HepG2 (cell line): ENCODE measurements around the gene VPS11. TPM values are rescaled to one million over a fixed set of nuclear protein-coding genes. Genes with fewer than 3 reads are reported as not detected.

Source experiments
- ATAC-seq: fragments of 200-7000 bp; cut with Tn5 transposase; 3 replicates; pipeline ENCODE4 v1.9.1; 2020; ENCODE audit warnings: mild to moderate bottlenecking, moderate library complexity
- BruUV-seq: library from RNA; stranded (reverse); fragments of 400-500 nt; replicated peaks from 2 replicates; lab custom pipeline; 2021; lab: Mats Ljungman, UMichigan
- CTCF ChIA-PET: fragments of 300-600 bp; formaldehyde crosslinking; extraction: SDS; loops from one replicate; lab custom pipeline; 2021; ENCODE audit warnings: low total read pairs, inconsistent platforms, low intra/inter-chr PET ratio; lab: Yijun Ruan, JAX
- POLR2A ChIA-PET: fragments of 350-600 bp; sonication (Branson Sonifier 250); formaldehyde crosslinking; loops from one replicate; lab custom pipeline; 2020; ENCODE audit warnings: antibody characterized with exemption, inconsistent platforms; lab: Yijun Ruan, JAX
- DNase-seq: peaks from one replicate; pipeline ENCODE4 v3.0.0-alpha.2; 2015; ENCODE audit warnings: low spot score
- FAIRE-seq: peaks from 3 replicates; lab custom pipeline; 2011; peaks lifted over from hg19 to GRCh38; lab: Jason Lieb, UNC
- H2AFZ ChIP-seq: one replicate; pipeline ENCODE4 v1.6.1; 2011; ENCODE audit warnings: low read length, inconsistent platforms
- H3K27ac ChIP-seq: fragments of 300-600 bp; 3 replicates; pipeline ENCODE4 v1.8.0; 2011; ENCODE audit warnings: mixed run types, mild to moderate bottlenecking, mixed read lengths, low read length, inconsistent platforms; ENCODE audit not compliant: insufficient read depth; ENCODE audit errors: extremely low read length
- H3K27me3 ChIP-seq, 2 experiments: fragments of 200-600 bp in 1 of 2; 2 replicates in 1 of 2; 3 replicates in 1 of 2; pipeline versions ENCODE4 v1.6.0 to v1.8.0; 2011; ENCODE audit warnings: low read length in 2 of 2, mild to moderate bottlenecking in 2 of 2, moderate library complexity in 2 of 2, inconsistent platforms in 1 of 2; ENCODE audit not compliant: insufficient read depth in 2 of 2, control insufficient read depth in 1 of 2
- H3K36me3 ChIP-seq, 2 experiments: fragments of 200-600 bp in 1 of 2; replicated peaks in 1 of 2; 2 replicates in 1 of 2; 3 replicates in 1 of 2; pipeline versions ENCODE4 v1.5.1 to v1.8.0; 2011; ENCODE audit warnings: low read length in 2 of 2, inconsistent platforms in 1 of 2; ENCODE audit not compliant: insufficient read depth in 2 of 2, control insufficient read depth in 1 of 2
- H3K4me1 ChIP-seq: 2 replicates; pipeline ENCODE4 v1.5.1; 2012; ENCODE audit warnings: low read length, inconsistent platforms; ENCODE audit not compliant: insufficient read depth
- H3K4me2 ChIP-seq: 2 replicates; pipeline ENCODE4 v1.6.0; 2011; ENCODE audit warnings: low read depth, low read length, inconsistent platforms
- H3K4me3 ChIP-seq, 3 experiments: fragments of 200-600 bp in 1 of 3; sonication (generic), shearing (Covaris generic) in 1 of 3; replicated peaks in 1 of 3; 2 replicates each; pipeline ENCODE4 v1.5.1; 2011 to 2016; ENCODE audit warnings: low read length in 3 of 3, inconsistent platforms in 2 of 3, low read depth in 2 of 3, mild to moderate bottlenecking in 2 of 3, control low read depth in 1 of 3, mixed read lengths in 1 of 3; ENCODE audit not compliant: insufficient read depth in 1 of 3
- H3K79me2 ChIP-seq: one replicate; pipeline ENCODE4 v1.6.1; 2011; ENCODE audit warnings: low read length, inconsistent platforms; ENCODE audit not compliant: insufficient read depth
- H3K9ac ChIP-seq: 2 replicates; pipeline ENCODE4 v1.6.0; 2011; ENCODE audit warnings: mild to moderate bottlenecking, low read depth, low read length, inconsistent platforms; ENCODE audit not compliant: insufficient read depth
- H3K9me3 ChIP-seq: 2 replicates; pipeline ENCODE4 v1.5.1; 2012; ENCODE audit warnings: mild to moderate bottlenecking, low read length
- H4K20me1 ChIP-seq: 2 replicates; pipeline ENCODE4 v1.6.0; 2011; ENCODE audit warnings: inconsistent platforms, mild to moderate bottlenecking, low read length, moderate library complexity; ENCODE audit not compliant: insufficient read depth
- CCDC6 ChIP-seq: sonication (generic); formaldehyde crosslinking; IDR thresholded peaks from 2 replicates; pipeline ENCODE4 v1.8.1; 2022; ENCODE audit warnings: mild to moderate bottlenecking, missing genetic modification reagents, moderate library complexity
- FLYWCH1 ChIP-seq: sonication (generic); formaldehyde crosslinking; IDR thresholded peaks from 2 replicates; pipeline ENCODE4 v1.8.1; 2023; ENCODE audit warnings: mild to moderate bottlenecking, missing genetic modification reagents
- IKZF1 ChIP-seq: fragments of 450-650 bp; IDR thresholded peaks from 2 replicates; pipeline ENCODE4 v1.7.1; 2016
- NCOA5 ChIP-seq: sonication (generic); formaldehyde crosslinking; IDR thresholded peaks from 2 replicates; pipeline ENCODE4 v1.4.0; 2020; ENCODE audit warnings: missing genetic modification reagents
- SNAPC2 ChIP-seq: sonication (generic); formaldehyde crosslinking; IDR thresholded peaks from 2 replicates; pipeline ENCODE4 v1.8.1; 2022; ENCODE audit warnings: mild to moderate bottlenecking, missing genetic modification reagents
- TCF7L2 ChIP-seq: IDR thresholded peaks from 2 replicates; pipeline ENCODE4 v1.6.1; 2011; ENCODE audit warnings: mild to moderate bottlenecking, low read depth, low read length, moderate library complexity
- TFE3 ChIP-seq: IDR thresholded peaks from 2 replicates; pipeline ENCODE4 v1.6.1; 2016
- THAP9 ChIP-seq: sonication (generic); formaldehyde crosslinking; IDR thresholded peaks from 2 replicates; pipeline ENCODE4; 2020; ENCODE audit warnings: missing genetic modification reagents, mild to moderate bottlenecking, borderline replicate concordance
- TMF1 ChIP-seq: sonication (generic); formaldehyde crosslinking; IDR thresholded peaks from 2 replicates; pipeline ENCODE4 v1.8.1; 2022; ENCODE audit warnings: low read depth, missing genetic modification reagents
- TSC22D2 ChIP-seq: sonication (generic); formaldehyde crosslinking; IDR thresholded peaks from 2 replicates; pipeline ENCODE4 v1.5.1; 2020; ENCODE audit warnings: missing genetic modification reagents, mild to moderate bottlenecking, borderline replicate concordance
- ZMAT3 ChIP-seq: sonication (generic); formaldehyde crosslinking; conservative IDR thresholded peaks from 2 replicates; pipeline ENCODE4 v1.7.0; 2021; ENCODE audit warnings: missing genetic modification reagents
- ZMYM3 ChIP-seq: sonication (generic); formaldehyde crosslinking; IDR thresholded peaks from 2 replicates; pipeline ENCODE4 v1.5.1; 2020; ENCODE audit warnings: mild to moderate bottlenecking, missing genetic modification reagents
- ZNF207 ChIP-seq: fragments of 450-650 bp; IDR thresholded peaks from 2 replicates; pipeline ENCODE4 v1.6.1; 2016; ENCODE audit warnings: antibody characterized with exemption, borderline replicate concordance
- ZNF234 ChIP-seq: sonication (generic); formaldehyde crosslinking; conservative IDR thresholded peaks from 2 replicates; pipeline ENCODE4 v1.5.1; 2020; ENCODE audit warnings: mild to moderate bottlenecking, missing genetic modification reagents
- ZNF24 ChIP-seq: fragments of 450-650 bp; IDR thresholded peaks from 2 replicates; pipeline ENCODE4 v1.6.1; 2017; ENCODE audit warnings: antibody characterized with exemption, mild to moderate bottlenecking
- ZNF260 ChIP-seq: sonication (generic); formaldehyde crosslinking; IDR thresholded peaks from 2 replicates; pipeline ENCODE4 v1.4.0; 2020; ENCODE audit warnings: missing genetic modification reagents, low read depth, mild to moderate bottlenecking, borderline replicate concordance
- ZNF530 ChIP-seq: sonication (generic); formaldehyde crosslinking; IDR thresholded peaks from 2 replicates; pipeline ENCODE4 v1.5.0; 2020; ENCODE audit warnings: low read depth, mild to moderate bottlenecking, missing genetic modification reagents
- ZNF607 ChIP-seq: sonication (generic); formaldehyde crosslinking; IDR thresholded peaks from 2 replicates; pipeline ENCODE4 v1.5.1; 2020; ENCODE audit warnings: missing genetic modification reagents, mild to moderate bottlenecking, borderline replicate concordance
- ZNF749 ChIP-seq: sonication (generic); formaldehyde crosslinking; IDR thresholded peaks from 2 replicates; pipeline ENCODE4 v1.8.0; 2022; ENCODE audit warnings: mild to moderate bottlenecking, missing genetic modification reagents, moderate library complexity, borderline replicate concordance
- ZNF773 ChIP-seq: sonication (generic); formaldehyde crosslinking; IDR thresholded peaks from 2 replicates; pipeline ENCODE4 v1.4.0; 2020; ENCODE audit warnings: missing genetic modification reagents, borderline replicate concordance
- WGBS: methylation state at CpG from one replicate; pipeline ENCODE4 v1.1.6; 2017; ENCODE audit warnings: low lambda C conversion rate; 5-methylcytosine and 5-hydroxymethylcytosine counted together
- in situ Hi-C: cut with HindIII; loops from 2 replicates; pipeline ENCODE4 v1.10.0; 2017; ENCODE audit warnings: low pct_unique_long_range_greater_than_20kb; ENCODE audit not compliant: extremely low pct_ligation_motif_present
- intact Hi-C: fragments of 100-400 bp; cut with micrococcal nuclease; formaldehyde crosslinking; loops from one replicate; pipeline ENCODE4 v1.10.0; 2022; ENCODE audit not compliant: unreplicated experiment
- polyA plus RNA-seq, 8 experiments: library from polyadenylated mRNA; depleted of rRNA in 3 of 8; stranded (reverse) in 7 of 8; unstranded in 1 of 8; fragments of >200 nt; fragmentation: Illumina TruSeq in 4 of 8; extraction: Trizol in 4 of 8; gene quantifications; 2 replicates each; pipeline versions ENCODE4 v1.2.1 to v1.2.3, GENCODE V29; 2011 to 2016; ENCODE audit warnings: low read depth in 4 of 8, missing spikeins in 1 of 8, mixed read lengths in 1 of 8; ENCODE audit not compliant: insufficient read depth in 1 of 8
- total RNA-seq, 5 experiments: library from RNA; depleted of rRNA; stranded (reverse); fragments of >200 nt; fragmentation: Illumina TruSeq; extraction: Trizol; gene quantifications; 2 replicates each; pipeline ENCODE4 v1.2.3, GENCODE V29; 2016; ENCODE audit warnings: low read depth in 1 of 5

VPS11 gene
- total and polyA plus RNA-seq, 2 of the 13 experiments (the other 11 are each of a cell fraction or from before 2014, with no cell fraction given) = 13.7 to 21.6 TPM

- TF ChIP-seq ZMAT3 (CRISPR knock-in tag) (0 out of 2 replicates have a peak, but pooled peaks have one; percentile 37), ZMYM3 (CRISPR knock-in tag) (0 out of 2 replicates have a peak, but pooled peaks have one; percentile 3), NCOA5 (CRISPR knock-in tag) (no peak), SNAPC2 (CRISPR knock-in tag) (no peak)
These were observed 38.6 kb upstream of the VPS11 start (continued) for GRCh38 chr11:119029069-119029339.

GRCh38 chr11:119029340-119030028 lies 38.1 kb upstream of the VPS11 start:
- no peaks in the 10 kb centered on the region; a peak in 1 of 5 replicates for H3K27me3 ChIP-seq
- CTCF ChIA-PET = no interaction called here
- peak overlapping the region; percentile 77 for H3K9ac ChIP-seq
- peak; percentile 93 for DNase-seq
- peak overlapping the region; percentile 74 to 82 (median 79) for H3K4me3 ChIP-seq
- H3K4me2 ChIP-seq = peak overlapping the region; percentile 99
- in situ Hi-C loops = no loop called here
- H3K4me1 ChIP-seq = peaks cover 70% of the 10 kb centered on the region
- FAIRE-seq = peak; percentile 94
- no peak overlapping the region for H2AFZ ChIP-seq
- WGBS = 0% methylated on average over 9 of the region's 10 CpGs
- no peaks in the 10 kb centered on the region for H3K9me3 ChIP-seq
- TSS peak; percentile 79 for BruUV-seq
- H3K27ac ChIP-seq = peak overlapping the region; percentile 77
- POLR2A ChIA-PET = interaction anchor here (1.0 to 4.8 kb wide), 4 partner anchors 11 to 73 kb away, joined by 3 to 45 read pairs (median 4); partner anchors contain the start of genes CENATAC, RPS25 and TRAPPC4
- H4K20me1 ChIP-seq = peaks cover 5% of the 10 kb centered on the region; the same call in 1 of the 2 replicates
- peaks cover 0 to 4% of the 10 kb centered on the region in 2 experiments; a peak in 1 of 5 replicates for H3K36me3 ChIP-seq
- H3K79me2 ChIP-seq = peaks cover 47% of the 10 kb centered on the region
- intact Hi-C loops = loop anchor here (2.0 kb wide), 2 partner anchors 31 to 65 kb away; partner anchors contain the start of gene CENATAC
- ATAC-seq = peak; percentile 71
- TF ChIP-seq ZNF773 (no peak), TMF1 (CRISPR knock-in tag) (no peak), TFE3 (CRISPR knock-in tag) (no peak), FLYWCH1 (CRISPR knock-in tag) (no peak; the same call in 1 of the 2 replicates), ZNF234 (CRISPR knock-in tag) (no peak), ZNF530 (CRISPR knock-in tag) (no peak), ZNF607 (CRISPR knock-in tag) (peak; percentile 39; the same call in 1 of the 2 replicates), CCDC6 (no peak), THAP9 (CRISPR knock-in tag) (peak; percentile 4; the same call in 1 of the 2 replicates), ZNF260 (CRISPR knock-in tag) (no peak), IKZF1 (no peak), ZNF207 (no peak), ZNF749 (no peak), TSC22D2 (peak; percentile 26; the same call in 1 of the 2 replicates), ZNF24 (no peak), TCF7L2 (no peak)
